GM12878 (cell line): ENCODE results near the gene NEDD8.

Experiments used
- CHD1 ChIP-seq: IDR thresholded peaks from 2 replicates; pipeline ENCODE4 v1.6.1; 2012; ENCODE audit warnings: low read depth, low read length, improper control_type of control experiment
- EP300 ChIP-seq, 2 experiments: fragments of 150-350 bp in 1 of 2; IDR thresholded peaks; 2 replicates each; pipeline ENCODE4 v1.6.1; 2011 to 2012; ENCODE audit warnings: low read depth in 2 of 2, low read length in 2 of 2, borderline replicate concordance in 1 of 2, improper control_type of control experiment in 1 of 2, inconsistent platforms in 1 of 2; ENCODE audit not compliant: control insufficient read depth in 1 of 2
- PBX3 ChIP-seq: IDR thresholded peaks from 2 replicates; pipeline ENCODE4 v1.6.1; 2011; ENCODE audit warnings: mild to moderate bottlenecking, low read depth, low read length, moderate library complexity; ENCODE audit not compliant: insufficient replicate concordance
- POLR2A ChIP-seq: IDR thresholded peaks from 2 replicates; pipeline ENCODE4 v1.6.1; 2011; ENCODE audit warnings: low read depth, mild to moderate bottlenecking, low read length

GRCh38 chr14:24262821-24263733 is 30.9 kb upstream of the NEDD8 start, which contains the start of gene TGM1:
- no peak for TF ChIP-seq PBX3
- no peak for TF ChIP-seq POLR2A
- TF ChIP-seq EP300 (IDR thresholded peaks at IDR 0.05; ENCODE audit: borderline replicate concordance in 1 of 2, control insufficient read depth in 1 of 2, low read depth in 2 of 2, low read length in 2 of 2): no peak
- TF ChIP-seq CHD1: no peak
